Fibroblast of lung (primary cell): ENCODE data around the gene TM4SF5. TPM values are rescaled to one million over a fixed set of nuclear protein-coding genes. Genes with fewer than 3 reads are reported as not detected.

Experiments used
- DNase-seq, 2 donors: peaks; one replicate each; pipeline versions ENCODE4 v3.0.0 to v3.0.0-alpha.2; 2010; ENCODE audit warnings: low read depth in 2 of 2
- H2AFZ ChIP-seq: 2 replicates; pipeline ENCODE4 v1.5.1; 2012; ENCODE audit warnings: low read length, control low read depth, inconsistent platforms
- H3K27ac ChIP-seq: 2 replicates; pipeline ENCODE4 v1.5.1; 2011; ENCODE audit warnings: low read length, control low read depth; ENCODE audit not compliant: insufficient read depth
- H3K27me3 ChIP-seq: 2 replicates; pipeline ENCODE4 v1.5.1; 2011; ENCODE audit warnings: mild to moderate bottlenecking, low read length; ENCODE audit not compliant: control insufficient read depth, insufficient read depth
- H3K36me3 ChIP-seq: 2 replicates; pipeline ENCODE4 v1.5.1; 2011; ENCODE audit warnings: low read length; ENCODE audit not compliant: control insufficient read depth, insufficient read depth
- H3K4me1 ChIP-seq: 2 replicates; pipeline ENCODE4 v1.5.1; 2011; ENCODE audit warnings: low read length; ENCODE audit not compliant: control insufficient read depth, insufficient read depth; ENCODE audit errors: extremely low read depth
- H3K4me2 ChIP-seq: 2 replicates; pipeline ENCODE4 v1.5.1; 2011; ENCODE audit warnings: low read length, control low read depth; ENCODE audit not compliant: insufficient read depth; ENCODE audit errors: extremely low read depth
- H3K4me3 ChIP-seq, 4 experiments: fragments of 200-600 bp in 1 of 4; sonication (generic) in 1 of 4; replicated peaks in 1 of 4; 2 replicates each; pipeline ENCODE4 v1.5.1; 2011 to 2016; ENCODE audit warnings: low read length in 4 of 4, low read depth in 3 of 4, mild to moderate bottlenecking in 3 of 4, control low read depth in 2 of 4, inconsistent platforms in 1 of 4, mixed read lengths in 1 of 4; ENCODE audit not compliant: insufficient read depth in 1 of 4; ENCODE audit errors: control extremely low read depth in 1 of 4
- H3K79me2 ChIP-seq: 2 replicates; pipeline ENCODE4 v1.5.1; 2012; ENCODE audit warnings: mild to moderate bottlenecking, low read length, inconsistent platforms; ENCODE audit not compliant: control insufficient read depth, insufficient read depth
- H3K9ac ChIP-seq: 2 replicates; pipeline ENCODE4 v1.5.1; 2011; ENCODE audit warnings: mild to moderate bottlenecking, low read length, control low read depth; ENCODE audit not compliant: insufficient read depth
- H3K9me3 ChIP-seq: 2 replicates; pipeline ENCODE4 v1.5.1; 2012; ENCODE audit warnings: low read depth, low read length; ENCODE audit not compliant: control insufficient read depth, insufficient read depth
- H4K20me1 ChIP-seq: 2 replicates; pipeline ENCODE4 v1.5.1; 2011; ENCODE audit warnings: low read length; ENCODE audit not compliant: control insufficient read depth, insufficient read depth; ENCODE audit errors: extremely low read depth
- EZH2 ChIP-seq: IDR thresholded peaks from 2 replicates; pipeline ENCODE4 v1.5.1; 2012; ENCODE audit warnings: low read length, control low read depth, mild to moderate bottlenecking; ENCODE audit errors: missing control alignments
- polyA plus RNA-seq, 2 donors: library from polyadenylated mRNA; depleted of rRNA in 1 of 2; stranded (reverse) in 1 of 2; unstranded in 1 of 2; fragments of >200 nt; gene quantifications; 2 replicates each; pipeline ENCODE4 v1.2.1, GENCODE V29; 2011 to 2012; ENCODE audit warnings: missing spikeins in 1 of 2
- total RNA-seq: library from RNA; depleted of rRNA; stranded (reverse); fragments of >200 nt; gene quantifications from 2 replicates; pipeline ENCODE4 v1.2.1, GENCODE V29; 2014
- TF ChIP-seq, protein P1 (sequence below), 2 donors: IDR thresholded peaks in 1 of 2; conservative IDR thresholded peaks in 1 of 2; 1 replicate in 1 of 2; 2 replicates in 1 of 2; pipeline ENCODE4 v1.5.1; 2011 to 2012; ENCODE audit warnings: low read length in 2 of 2, control low read depth in 1 of 2, inconsistent platforms in 1 of 2, low read depth in 1 of 2, mild to moderate bottlenecking in 1 of 2

The TM4SF5 gene
- total and polyA plus RNA-seq, 2 donors (not counting 1 experiment from before 2014, with no cell fraction given): not detected

DNA sequence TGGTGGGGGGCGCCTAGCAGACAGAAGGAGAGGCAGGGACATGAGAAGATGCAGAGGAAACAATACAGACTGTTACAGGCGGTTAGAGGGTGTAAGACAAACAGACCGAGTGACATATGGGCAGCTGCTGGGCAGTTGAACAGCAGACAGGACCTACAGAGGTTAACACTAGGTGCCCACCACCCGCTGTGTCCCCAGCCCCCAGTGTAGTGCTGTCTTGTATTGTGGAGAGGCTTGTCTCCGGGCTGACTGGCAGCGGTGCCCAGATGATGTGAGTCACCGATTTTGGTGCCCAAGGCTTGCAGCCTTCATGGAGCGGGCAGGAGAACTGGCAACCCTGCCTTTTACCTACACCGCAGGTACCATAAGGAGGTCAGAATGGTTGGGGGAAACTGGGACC, 29.6 kb upstream of the TM4SF5 start:
- H3K27ac ChIP-seq: no peak overlapping the region
- DNase-seq: no peak

DNA sequence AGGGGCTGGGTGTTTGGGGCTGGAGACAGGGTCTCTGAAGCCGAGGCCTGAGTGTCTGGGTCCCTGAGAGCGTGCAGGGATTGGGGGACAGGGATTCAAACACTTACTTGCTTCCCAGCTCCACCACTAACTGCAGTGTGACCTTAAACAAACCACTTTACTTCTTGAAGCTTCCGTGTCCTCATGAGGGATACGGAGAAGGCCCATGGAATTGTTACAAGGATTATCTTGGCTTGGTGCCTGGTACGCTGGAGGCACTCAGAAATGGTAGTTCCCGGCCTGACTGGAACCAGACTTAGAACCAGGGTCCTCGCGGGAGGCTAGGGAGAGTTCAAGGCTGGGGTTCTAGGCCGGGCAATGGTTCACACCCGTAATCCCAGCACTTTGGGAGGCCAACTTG, 29.1 kb upstream of the TM4SF5 start:
- H3K4me3 ChIP-seq: no peak overlapping the region
- no peak for DNase-seq
- no peak overlapping the region for H2AFZ ChIP-seq
- H3K4me1 ChIP-seq: no peaks in the 10 kb centered on the region
- H3K27me3 ChIP-seq: peaks cover 34% of the 10 kb centered on the region
- H4K20me1 ChIP-seq: no peaks in the 10 kb centered on the region
- TF ChIP-seq, protein P1, sequence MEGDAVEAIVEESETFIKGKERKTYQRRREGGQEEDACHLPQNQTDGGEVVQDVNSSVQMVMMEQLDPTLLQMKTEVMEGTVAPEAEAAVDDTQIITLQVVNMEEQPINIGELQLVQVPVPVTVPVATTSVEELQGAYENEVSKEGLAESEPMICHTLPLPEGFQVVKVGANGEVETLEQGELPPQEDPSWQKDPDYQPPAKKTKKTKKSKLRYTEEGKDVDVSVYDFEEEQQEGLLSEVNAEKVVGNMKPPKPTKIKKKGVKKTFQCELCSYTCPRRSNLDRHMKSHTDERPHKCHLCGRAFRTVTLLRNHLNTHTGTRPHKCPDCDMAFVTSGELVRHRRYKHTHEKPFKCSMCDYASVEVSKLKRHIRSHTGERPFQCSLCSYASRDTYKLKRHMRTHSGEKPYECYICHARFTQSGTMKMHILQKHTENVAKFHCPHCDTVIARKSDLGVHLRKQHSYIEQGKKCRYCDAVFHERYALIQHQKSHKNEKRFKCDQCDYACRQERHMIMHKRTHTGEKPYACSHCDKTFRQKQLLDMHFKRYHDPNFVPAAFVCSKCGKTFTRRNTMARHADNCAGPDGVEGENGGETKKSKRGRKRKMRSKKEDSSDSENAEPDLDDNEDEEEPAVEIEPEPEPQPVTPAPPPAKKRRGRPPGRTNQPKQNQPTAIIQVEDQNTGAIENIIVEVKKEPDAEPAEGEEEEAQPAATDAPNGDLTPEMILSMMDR (conservative IDR thresholded peaks at IDR 0.05 in 1 of 2, IDR thresholded peaks at IDR 0.05 in 1 of 2; ENCODE audit: low read depth in 1 of 2, low read length in 2 of 2): no peak
- TF ChIP-seq EZH2: peak; percentile 31
- no peak overlapping the region for H3K9ac ChIP-seq
- H3K27ac ChIP-seq: no peak overlapping the region
- H3K79me2 ChIP-seq: no peaks in the 10 kb centered on the region
- H3K36me3 ChIP-seq: no peaks in the 10 kb centered on the region
- no peak overlapping the region for H3K4me2 ChIP-seq
- no peaks in the 10 kb centered on the region for H3K9me3 ChIP-seq

More for the DNA sequence above, 29.6 kb upstream of the TM4SF5 start:
- Histone ChIP-seq H3K9me3 (no peaks in the 10 kb centered on the region), H3K4me2 (no peak overlapping the region), H2AFZ (no peak overlapping the region), H3K79me2 (no peaks in the 10 kb centered on the region), H3K36me3 (no peaks in the 10 kb centered on the region), H4K20me1 (no peaks in the 10 kb centered on the region), H3K27me3 (peaks cover 34% of the 10 kb centered on the region), H3K4me3 (no peak overlapping the region), H3K4me1 (no peaks in the 10 kb centered on the region), H3K9ac (no peak overlapping the region)
- TF ChIP-seq, protein P1 (conservative IDR thresholded peaks at IDR 0.05 in 1 of 2, IDR thresholded peaks at IDR 0.05 in 1 of 2; ENCODE audit: low read depth in 1 of 2, low read length in 2 of 2): no peak
- TF ChIP-seq EZH2: no peak

DNA sequence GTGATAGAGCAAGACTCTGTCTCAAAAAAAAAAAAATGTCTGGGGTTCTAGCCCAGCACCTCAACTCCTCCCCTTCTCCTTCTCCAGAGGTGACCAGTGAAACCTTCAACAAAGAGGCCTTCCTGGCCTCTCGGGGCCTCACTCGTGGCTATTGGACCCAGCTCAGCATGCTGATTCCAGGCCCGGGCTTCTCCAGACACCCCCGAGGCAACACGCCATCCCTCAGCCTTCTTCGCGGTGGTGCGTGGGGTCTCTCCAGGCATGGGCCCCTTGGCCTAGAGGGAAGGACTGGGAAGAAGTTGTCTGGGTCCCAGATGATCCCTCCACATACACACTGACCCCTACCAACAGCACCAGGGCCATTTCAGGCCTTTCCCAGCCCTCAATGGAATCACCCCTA, 28.5 kb upstream of the TM4SF5 start:
- Histone ChIP-seq H3K9ac (no peak overlapping the region), H3K9me3 (no peaks in the 10 kb centered on the region), H3K27me3 (peaks cover 32% of the 10 kb centered on the region), H3K4me3 (no peak overlapping the region), H3K4me1 (no peaks in the 10 kb centered on the region), H4K20me1 (no peaks in the 10 kb centered on the region), H3K4me2 (no peak overlapping the region), H3K27ac (no peak overlapping the region), H3K79me2 (no peaks in the 10 kb centered on the region), H3K36me3 (no peaks in the 10 kb centered on the region), H2AFZ (no peak overlapping the region)
- TF ChIP-seq, protein P1 (conservative IDR thresholded peaks at IDR 0.05 in 1 of 2, IDR thresholded peaks at IDR 0.05 in 1 of 2; ENCODE audit: low read depth in 1 of 2, low read length in 2 of 2): no peak
- TF ChIP-seq EZH2: no peak
- DNase-seq: no peak
